ENCODE results near the gene PRKCE. TPM values are rescaled to one million over a fixed set of nuclear protein-coding genes. Genes with fewer than 3 reads are reported as not detected.

The PRKCE gene
- total RNA-seq, 1 donor from 2014 or later: 21.0 TPM

GRCh38 chr2:45808294-45808800 is 156.9 kb downstream of the PRKCE start:
- TF ChIP-seq CTCF (IDR thresholded peaks at IDR 0.05; ENCODE audit: insufficient read depth, low read length, poor library complexity, severe bottlenecking): no peak
- no peak for DNase-seq (ENCODE audit: low read depth)
- Histone ChIP-seq H3K36me3 (ENCODE audit: control insufficient read depth, insufficient read depth, low read length) (no peaks in the 10 kb centered on the region), H3K27me3 (ENCODE audit: control insufficient read depth, insufficient read depth, low read length) (no peaks in the 10 kb centered on the region), H3K4me3 (ENCODE audit: low read depth, low read length) (no peak overlapping the region)

- TF ChIP-seq CTCF (IDR thresholded peaks at IDR 0.05; ENCODE audit: insufficient read depth, low read length, poor library complexity, severe bottlenecking): no peak
- no peak for DNase-seq (ENCODE audit: low read depth)
- H3K4me3 ChIP-seq (ENCODE audit: low read depth, low read length): no peak overlapping the region
- no peaks in the 10 kb centered on the region for H3K36me3 ChIP-seq (ENCODE audit: control insufficient read depth, insufficient read depth, low read length)
- H3K27me3 ChIP-seq (ENCODE audit: control insufficient read depth, insufficient read depth, low read length): no peaks in the 10 kb centered on the region
Observed at GRCh38 chr2:45809205-45809604, 157.7 kb downstream of the PRKCE start.

- H3K27me3 ChIP-seq (ENCODE audit: control insufficient read depth, insufficient read depth, low read length): no peaks in the 10 kb centered on the region
- no peak for TF ChIP-seq CTCF (IDR thresholded peaks at IDR 0.05; ENCODE audit: insufficient read depth, low read length, poor library complexity, severe bottlenecking)
- no peak for DNase-seq (ENCODE audit: low read depth)
- no peak overlapping the region for H3K4me3 ChIP-seq (ENCODE audit: low read depth, low read length)
- H3K36me3 ChIP-seq (ENCODE audit: control insufficient read depth, insufficient read depth, low read length): no peaks in the 10 kb centered on the region
Observed at GRCh38 chr2:45812011-45812500, 160.6 kb downstream of the PRKCE start.

GRCh38 chr2:45813003-45813941 is 161.8 kb downstream of the PRKCE start:
- no peak for DNase-seq (ENCODE audit: low read depth)
- Histone ChIP-seq H3K36me3 (ENCODE audit: control insufficient read depth, insufficient read depth, low read length) (no peaks in the 10 kb centered on the region), H3K27me3 (ENCODE audit: control insufficient read depth, insufficient read depth, low read length) (no peaks in the 10 kb centered on the region), H3K4me3 (ENCODE audit: low read depth, low read length) (no peak overlapping the region)
- TF ChIP-seq CTCF (IDR thresholded peaks at IDR 0.05; ENCODE audit: insufficient read depth, low read length, poor library complexity, severe bottlenecking): no peak

GRCh38 chr2:45814488-45814887 is 163.0 kb downstream of the PRKCE start:
- no peak for TF ChIP-seq CTCF (IDR thresholded peaks at IDR 0.05; ENCODE audit: insufficient read depth, low read length, poor library complexity, severe bottlenecking)
- Histone ChIP-seq H3K36me3 (ENCODE audit: control insufficient read depth, insufficient read depth, low read length) (no peaks in the 10 kb centered on the region), H3K27me3 (ENCODE audit: control insufficient read depth, insufficient read depth, low read length) (no peaks in the 10 kb centered on the region), H3K4me3 (ENCODE audit: low read depth, low read length) (no peak overlapping the region)
- DNase-seq (ENCODE audit: low read depth): no peak
